ELF-1 (cell line): Measurements from ENCODE around the gene SPATC1L.
"Not testable (repeated sequence)": the region's sequence is repeated elsewhere in the genome, so short reads cannot be mapped to it uniquely, and the experiment has no call there.

Experiments
- DNase-seq: peaks from one replicate; pipeline ENCODE4 v3.0.0-alpha.2; 2016; ENCODE audit warnings: low read depth, low spot score

SPATC1L gene

GRCh38 chr21:46183910-46184624, at the start of gene SPATC1L:
Gene SPATC1L, minus strand, starts transcription at chr21:46184459. Its CDS starts 1,643 bp downstream, at chr21:46182816.
- DNase-seq, result no peak

- no peak for DNase-seq
Observed at GRCh38 chr21:46229923-46230260, 45.6 kb upstream of the SPATC1L start.

- DNase-seq, result no peak
Observed at GRCh38 chr21:46229133-46229922, 45.1 kb upstream of the SPATC1L start.

GRCh38 chr21:46228345-46229051, 44.2 kb upstream of the SPATC1L start, which contains the start of gene LSS:
Gene LSS, minus strand, starts transcription at chr21:46228774. Its CDS starts 29 bp downstream, at chr21:46228745.
- peak; percentile 96 for DNase-seq

GRCh38 chr21:46227811-46228344, 43.6 kb upstream of the SPATC1L start:
- DNase-seq, result no peak

GRCh38 chr21:46226920-46227599, 42.8 kb upstream of the SPATC1L start:
- no peak for DNase-seq

GRCh38 chr21:46226146-46226545, 41.9 kb upstream of the SPATC1L start:
- no peak for DNase-seq

- DNase-seq, result not testable (repeated sequence)
Observed at GRCh38 chr21:46223661-46224060, 39.4 kb upstream of the SPATC1L start.

GRCh38 chr21:46223217-46223616, 39.0 kb upstream of the SPATC1L start:
- DNase-seq, result no peak

GRCh38 chr21:46222436-46223116, 38.3 kb upstream of the SPATC1L start:
- no peak for DNase-seq

- no peak for DNase-seq
Observed at GRCh38 chr21:46221664-46222435, 37.6 kb upstream of the SPATC1L start.

- no peak for DNase-seq
Observed at GRCh38 chr21:46220847-46221246, 36.6 kb upstream of the SPATC1L start.

GRCh38 chr21:46220275-46220810, 36.1 kb upstream of the SPATC1L start:
- no peak for DNase-seq

GRCh38 chr21:46219591-46220239, 35.5 kb upstream of the SPATC1L start:
- no peak for DNase-seq

- DNase-seq, result no peak
Observed at GRCh38 chr21:46218906-46219590, 34.8 kb upstream of the SPATC1L start.

GRCh38 chr21:46217511-46218196, 33.4 kb upstream of the SPATC1L start:
- no peak for DNase-seq

GRCh38 chr21:46216132-46216747, 32.0 kb upstream of the SPATC1L start:
- DNase-seq, result no peak
